GM18858 (cell line): Measurements from ENCODE around the gene USP15.
"Not testable (repeated sequence)": the region's sequence is repeated elsewhere in the genome, so short reads cannot be mapped to it uniquely, and the experiment has no call there.

Source experiments
- ATAC-seq: cut with Tn5 transposase; IDR thresholded peaks from one replicate; pipeline ENCODE4 v1.9.1; 2021; ENCODE audit not compliant: unreplicated experiment

USP15 gene

GRCh38 chr12:62319058-62319457, 58.9 kb downstream of the USP15 start:
- no peak for ATAC-seq

GRCh38 chr12:62320054-62320453, 59.9 kb downstream of the USP15 start:
- no peak for ATAC-seq

GRCh38 chr12:62323386-62323785, 63.2 kb downstream of the USP15 start:
- no peak for ATAC-seq

- no peak for ATAC-seq
These were observed 68.2 kb downstream of the USP15 start for GRCh38 chr12:62328296-62328921.

GRCh38 chr12:62331306-62331705, 71.1 kb downstream of the USP15 start:
- peak; percentile 76 for ATAC-seq

- ATAC-seq, result no peak
These were observed 72.4 kb downstream of the USP15 start for GRCh38 chr12:62332598-62332997.

- ATAC-seq, result no peak
These were observed 74.9 kb downstream of the USP15 start for GRCh38 chr12:62335057-62335456.

- no peak for ATAC-seq
These were observed 75.6 kb downstream of the USP15 start for GRCh38 chr12:62335796-62336195.

- ATAC-seq, result not testable (repeated sequence)
These were observed 77.4 kb downstream of the USP15 start for GRCh38 chr12:62337643-62338042.

GRCh38 chr12:62342614-62343303, 82.6 kb downstream of the USP15 start:
- not testable (repeated sequence) for ATAC-seq

GRCh38 chr12:62343304-62344120, 83.3 kb downstream of the USP15 start:
- not testable (repeated sequence) for ATAC-seq

- ATAC-seq, result not testable (repeated sequence)
These were observed 84.7 kb downstream of the USP15 start for GRCh38 chr12:62344731-62345556.

- no peak for ATAC-seq
These were observed 85.5 kb downstream of the USP15 start for GRCh38 chr12:62345667-62346066.

- ATAC-seq, result no peak
These were observed 86.6 kb downstream of the USP15 start for GRCh38 chr12:62346817-62347216.

GRCh38 chr12:62347922-62348650, 87.9 kb downstream of the USP15 start:
- ATAC-seq, result no peak

- ATAC-seq, result no peak
These were observed 90.3 kb downstream of the USP15 start for GRCh38 chr12:62350554-62350953.

GRCh38 chr12:62351326-62351725, 91.1 kb downstream of the USP15 start:
- no peak for ATAC-seq

- no peak for ATAC-seq
These were observed 100.8 kb downstream of the USP15 start for GRCh38 chr12:62361048-62361447.

GRCh38 chr12:62363506-62363905, 103.3 kb downstream of the USP15 start:
- ATAC-seq, result no peak

- ATAC-seq, result not testable (repeated sequence)
These were observed 104.5 kb downstream of the USP15 start for GRCh38 chr12:62364697-62365096.
